8988T (cell line): ENCODE data around the gene SRA1.

ENCODE experiments used
- DNase-seq: peaks from one replicate; pipeline ENCODE4 v3.0.0; 2011

Gene SRA1

DNA sequence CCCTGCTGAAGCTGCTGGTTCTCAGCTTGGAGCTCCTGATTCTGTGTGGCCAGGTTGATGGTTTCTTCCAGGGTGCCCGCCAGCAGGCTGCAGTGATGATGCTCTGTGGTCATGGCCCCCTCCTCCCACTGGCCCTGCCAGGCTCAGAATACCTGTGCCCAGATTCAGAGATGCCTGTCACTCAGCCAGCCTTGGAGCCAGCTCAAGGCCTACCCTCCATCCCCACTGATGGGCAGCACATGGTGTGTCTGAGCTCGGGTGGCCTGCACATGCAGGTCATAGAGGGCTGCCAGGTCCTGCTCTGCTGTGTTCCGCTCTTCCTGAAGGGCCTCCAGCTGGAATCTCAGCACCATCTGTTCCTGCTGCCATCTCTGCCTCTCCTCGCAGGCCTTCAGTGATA, 12.8 kb upstream of the SRA1 start:
- DNase-seq: no peak

DNA sequence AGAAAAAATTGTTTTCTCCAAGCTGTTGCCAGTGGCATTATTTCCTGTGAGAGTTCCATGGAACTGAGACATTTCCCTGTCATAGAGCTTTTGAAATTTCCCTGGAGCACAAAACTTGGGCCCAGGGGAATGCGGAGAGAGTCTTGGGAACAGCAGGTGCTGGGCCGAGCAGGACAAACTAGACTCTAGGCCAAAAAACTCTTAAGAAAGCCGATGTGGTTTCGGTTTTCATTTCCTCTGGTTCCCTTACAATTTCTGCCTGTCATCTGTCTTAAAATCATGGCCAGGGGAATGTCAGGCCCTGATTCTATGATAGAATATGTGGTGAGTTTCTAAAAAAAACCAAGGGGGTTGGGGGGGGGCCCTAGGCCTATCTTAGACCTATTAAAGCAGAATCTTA, 11.9 kb upstream of the SRA1 start:
- DNase-seq: no peak

- DNase-seq: no peak
Observed at GRCh38 chr5:140568443-140569063, 11.3 kb upstream of the SRA1 start.

DNA sequence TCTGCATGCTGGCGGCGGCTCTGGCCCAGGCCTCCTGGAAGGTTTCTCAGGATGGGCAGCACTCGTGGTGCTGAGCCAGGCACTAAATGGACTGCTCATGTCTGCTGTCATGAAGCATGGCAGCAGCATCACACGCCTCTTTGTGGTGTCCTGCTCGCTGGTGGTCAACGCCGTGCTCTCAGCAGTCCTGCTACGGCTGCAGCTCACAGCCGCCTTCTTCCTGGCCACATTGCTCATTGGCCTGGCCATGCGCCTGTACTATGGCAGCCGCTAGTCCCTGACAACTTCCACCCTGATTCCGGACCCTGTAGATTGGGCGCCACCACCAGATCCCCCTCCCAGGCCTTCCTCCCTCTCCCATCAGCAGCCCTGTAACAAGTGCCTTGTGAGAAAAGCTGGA, 10.6 kb upstream of the SRA1 start:
- no peak for DNase-seq

DNA sequence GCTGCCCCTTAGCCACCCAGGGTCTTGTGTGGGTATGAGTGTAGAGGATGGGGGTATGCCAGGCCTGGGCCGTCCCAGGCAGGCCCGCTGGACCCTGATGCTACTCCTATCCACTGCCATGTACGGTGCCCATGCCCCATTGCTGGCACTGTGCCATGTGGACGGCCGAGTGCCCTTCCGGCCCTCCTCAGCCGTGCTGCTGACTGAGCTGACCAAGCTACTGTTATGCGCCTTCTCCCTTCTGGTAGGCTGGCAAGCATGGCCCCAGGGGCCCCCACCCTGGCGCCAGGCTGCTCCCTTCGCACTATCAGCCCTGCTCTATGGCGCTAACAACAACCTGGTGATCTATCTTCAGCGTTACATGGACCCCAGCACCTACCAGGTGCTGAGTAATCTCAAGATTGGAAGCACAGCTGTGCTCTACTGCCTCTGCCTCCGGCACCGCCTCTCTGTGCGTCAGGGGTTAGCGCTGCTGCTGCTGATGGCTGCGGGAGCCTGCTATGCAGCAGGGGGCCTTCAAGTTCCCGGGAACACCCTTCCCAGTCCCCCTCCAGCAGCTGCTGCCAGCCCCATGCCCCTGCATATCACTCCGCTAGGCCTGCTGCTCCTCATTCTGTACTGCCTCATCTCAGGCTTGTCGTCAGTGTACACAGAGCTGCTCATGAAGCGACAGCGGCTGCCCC, 10.0 kb upstream of the SRA1 start:
- DNase-seq: no peak

GRCh38 chr5:140566665-140567064, 9.4 kb upstream of the SRA1 start:
- DNase-seq: no peak

GRCh38 chr5:140565780-140566095, 8.5 kb upstream of the SRA1 start:
- DNase-seq: no peak

- no peak for DNase-seq
Observed at GRCh38 chr5:140565024-140565779, 7.9 kb upstream of the SRA1 start.

GRCh38 chr5:140564196-140565023, 7.1 kb upstream of the SRA1 start, which contains the start of the genes APBB3 and SLC35A4:
APBB3 (minus strand) TSS chr5:140564598; CDS start chr5:140564245, 353 bp downstream.
SLC35A4 (plus strand) TSS chr5:140564828; CDS start chr5:140567170, 2,342 bp downstream.
- peak; percentile 87 for DNase-seq

GRCh38 chr5:140563596-140563995, 6.3 kb upstream of the SRA1 start:
- no peak for DNase-seq

DNA sequence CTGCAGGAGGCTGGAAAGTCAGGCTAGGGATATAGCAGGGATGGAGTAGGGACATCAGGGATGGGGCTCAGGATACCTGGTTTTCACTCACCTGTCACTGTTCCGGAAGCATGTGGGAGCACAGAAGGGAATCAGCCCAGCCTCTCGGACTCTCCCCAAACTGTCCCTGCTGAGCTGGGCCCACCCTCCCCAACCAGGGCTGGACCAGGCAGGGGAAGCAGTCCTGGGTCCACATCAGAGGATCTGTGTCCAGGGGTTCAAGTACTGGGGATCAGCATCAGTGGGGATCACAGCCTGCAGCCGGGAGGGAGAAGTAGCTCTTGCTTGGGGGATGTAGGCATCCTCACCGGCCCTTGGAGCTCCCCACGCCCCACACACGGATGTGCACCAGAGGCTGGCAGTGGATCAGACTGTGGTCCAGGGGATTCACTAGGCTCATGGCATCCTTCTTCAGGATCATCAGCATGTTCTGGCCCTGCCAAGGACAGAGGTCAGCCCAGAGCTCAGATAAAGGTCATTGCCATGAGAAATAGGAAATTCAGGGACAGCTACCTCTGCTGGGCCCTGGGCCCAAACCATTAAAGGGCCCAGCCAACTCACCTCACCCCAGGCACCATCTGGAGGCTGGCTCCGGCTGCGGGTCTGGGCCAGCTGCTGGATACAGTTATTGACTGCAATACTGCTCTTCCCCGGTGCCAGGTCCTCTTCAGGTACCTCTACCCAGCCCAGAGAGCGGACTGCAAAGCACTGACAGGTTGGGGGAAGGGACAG, 4.7 kb upstream of the SRA1 start:
- DNase-seq: no peak

- no peak for DNase-seq
Observed at GRCh38 chr5:140560227-140560626, 3.0 kb upstream of the SRA1 start.

- no peak for DNase-seq
Observed at GRCh38 chr5:140558542-140558941, 1.3 kb upstream of the SRA1 start.

GRCh38 chr5:140557965-140558364, 692 bp upstream of the SRA1 start:
- DNase-seq: no peak

DNA sequence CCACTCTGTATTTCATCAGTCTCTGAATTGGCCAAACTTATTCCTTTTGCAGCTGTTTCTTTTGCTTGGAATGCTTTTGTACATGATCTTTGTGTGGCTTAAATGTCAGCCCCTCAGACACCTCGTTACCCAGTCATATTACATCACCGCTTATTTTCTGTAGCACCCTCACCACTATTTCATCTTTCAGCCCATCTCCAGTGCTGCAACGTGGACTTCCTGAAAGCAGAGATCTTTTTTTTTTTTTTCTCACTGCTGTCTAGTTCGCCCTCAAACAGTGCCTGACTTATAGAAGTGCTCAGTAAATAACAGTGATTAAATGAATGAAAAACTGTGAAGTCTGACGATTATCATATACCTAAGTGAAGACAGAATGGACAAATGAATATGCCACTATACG, 835 bp downstream of the SRA1 start:
- DNase-seq: no peak

DNA sequence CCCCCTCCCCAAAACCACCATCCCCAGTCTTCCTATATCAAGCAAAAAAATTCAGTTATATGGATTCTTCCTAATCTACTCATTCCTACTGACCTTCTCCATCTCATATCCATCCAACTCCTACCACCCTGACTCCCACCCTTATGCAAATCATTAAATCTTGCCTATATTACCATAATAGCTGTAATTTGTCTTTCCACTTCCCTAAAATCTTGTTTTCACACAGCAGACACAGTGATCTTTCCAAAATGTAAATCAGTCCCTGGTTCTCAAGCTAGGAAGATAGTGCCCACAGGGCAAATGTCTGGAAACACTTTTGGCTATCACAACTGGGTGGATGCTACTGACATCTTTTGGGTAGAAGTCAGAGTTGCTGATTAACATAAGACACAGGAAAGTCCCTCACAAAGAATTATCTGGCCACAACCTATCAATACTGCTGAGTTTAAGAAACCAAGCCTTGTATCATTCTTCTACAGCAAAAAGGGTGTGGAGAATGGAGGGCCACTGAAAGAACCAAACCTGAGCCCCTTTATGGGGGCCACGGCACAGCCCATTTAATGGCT, 1.4 kb downstream of the SRA1 start:
- DNase-seq: no peak

- DNase-seq: no peak
Observed at GRCh38 chr5:140554454-140554853, 2.8 kb downstream of the SRA1 start.

GRCh38 chr5:140553657-140554056, 3.6 kb downstream of the SRA1 start:
- DNase-seq: no peak

DNA sequence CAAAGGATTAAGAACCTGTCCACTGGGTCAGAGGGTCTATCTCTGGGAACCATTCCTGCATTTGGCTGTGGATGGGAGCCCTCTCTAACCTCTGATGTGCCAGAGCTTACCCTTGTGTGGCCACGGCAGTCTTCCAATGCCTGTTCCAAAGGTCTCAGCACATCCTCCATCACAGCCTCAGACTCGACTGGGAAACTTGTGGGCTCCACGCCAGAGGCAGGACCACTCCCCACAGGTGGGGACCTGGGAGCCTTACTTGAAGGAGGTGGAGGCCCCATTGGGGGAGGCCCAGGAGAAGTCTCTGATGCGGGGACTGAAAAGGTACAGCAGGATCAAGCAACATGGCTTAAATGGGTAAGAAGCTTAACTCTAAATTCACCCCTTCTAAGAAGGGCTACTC, 5.4 kb downstream of the SRA1 start:
- DNase-seq: no peak

DNA sequence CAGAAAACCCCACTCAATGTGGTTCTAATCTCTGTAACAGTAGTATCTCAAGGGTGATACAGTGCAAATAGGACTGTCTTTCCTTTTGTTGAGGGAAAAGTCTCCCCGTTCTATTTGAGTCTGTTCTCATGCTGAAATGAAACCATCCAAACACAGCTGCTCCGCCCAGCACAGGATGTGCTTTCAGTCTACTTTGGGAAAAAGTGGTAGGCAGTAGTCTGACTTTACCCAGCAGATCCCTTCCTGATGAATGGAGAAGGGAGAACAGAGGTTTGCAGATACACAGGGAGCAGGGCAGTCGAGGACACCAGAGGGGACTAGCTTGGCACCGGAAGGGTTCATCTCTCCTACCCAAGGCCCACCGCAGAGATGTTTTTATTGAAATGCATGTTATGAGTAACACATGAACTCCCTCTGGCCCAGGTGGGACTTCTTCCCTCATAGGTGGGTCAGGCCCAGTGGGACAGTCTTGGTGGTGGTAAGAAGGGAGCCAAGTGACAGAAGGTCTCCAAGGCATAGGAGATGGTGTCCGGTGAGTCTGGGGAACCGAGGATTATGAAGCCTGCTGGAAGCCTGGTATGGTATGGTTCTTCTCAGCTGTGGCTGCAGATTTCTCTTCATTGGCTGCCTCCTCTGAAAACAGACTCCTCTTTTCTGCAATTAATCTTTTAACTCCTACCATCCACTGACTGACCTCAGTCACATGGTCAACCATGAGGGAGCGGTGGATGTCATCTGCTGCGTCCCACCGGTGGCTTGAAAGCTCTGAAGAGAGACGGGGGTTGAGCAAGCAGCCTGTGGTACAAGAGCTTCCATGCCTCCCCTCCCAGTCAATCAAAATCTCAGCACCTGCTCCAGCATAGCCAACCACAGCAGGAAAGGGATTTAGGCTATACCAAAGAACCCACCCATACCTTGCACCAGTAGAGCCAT, 6.9 kb downstream of the SRA1 start:
- no peak for DNase-seq
